ENCODE data around the gene CENATAC.

The CENATAC gene

GRCh38 chr11:119042927-119043326 lies 45.0 kb downstream of the CENATAC start:
- H3K9me3 Mint-ChIP-seq = no peaks in the 10 kb centered on the region
- peaks cover 20% of the 10 kb centered on the region for H3K36me3 Mint-ChIP-seq (ENCODE audit: low read depth)
- H3K27me3 Mint-ChIP-seq (ENCODE audit: low read depth) = no peaks in the 10 kb centered on the region
- TF ChIP-seq, protein P1, sequence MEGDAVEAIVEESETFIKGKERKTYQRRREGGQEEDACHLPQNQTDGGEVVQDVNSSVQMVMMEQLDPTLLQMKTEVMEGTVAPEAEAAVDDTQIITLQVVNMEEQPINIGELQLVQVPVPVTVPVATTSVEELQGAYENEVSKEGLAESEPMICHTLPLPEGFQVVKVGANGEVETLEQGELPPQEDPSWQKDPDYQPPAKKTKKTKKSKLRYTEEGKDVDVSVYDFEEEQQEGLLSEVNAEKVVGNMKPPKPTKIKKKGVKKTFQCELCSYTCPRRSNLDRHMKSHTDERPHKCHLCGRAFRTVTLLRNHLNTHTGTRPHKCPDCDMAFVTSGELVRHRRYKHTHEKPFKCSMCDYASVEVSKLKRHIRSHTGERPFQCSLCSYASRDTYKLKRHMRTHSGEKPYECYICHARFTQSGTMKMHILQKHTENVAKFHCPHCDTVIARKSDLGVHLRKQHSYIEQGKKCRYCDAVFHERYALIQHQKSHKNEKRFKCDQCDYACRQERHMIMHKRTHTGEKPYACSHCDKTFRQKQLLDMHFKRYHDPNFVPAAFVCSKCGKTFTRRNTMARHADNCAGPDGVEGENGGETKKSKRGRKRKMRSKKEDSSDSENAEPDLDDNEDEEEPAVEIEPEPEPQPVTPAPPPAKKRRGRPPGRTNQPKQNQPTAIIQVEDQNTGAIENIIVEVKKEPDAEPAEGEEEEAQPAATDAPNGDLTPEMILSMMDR (IDR thresholded peaks at IDR 0.05; ENCODE audit: unreplicated experiment in 3 of 3) = no peak
- H3K4me3 Mint-ChIP-seq = no peak overlapping the region
- H3K4me1 Mint-ChIP-seq = no peaks in the 10 kb centered on the region
- H3K27ac Mint-ChIP-seq = no peak overlapping the region

GRCh38 chr11:119044708-119045107 lies 46.8 kb downstream of the CENATAC start:
- H3K27me3 Mint-ChIP-seq (ENCODE audit: low read depth) = no peaks in the 10 kb centered on the region

DNA sequence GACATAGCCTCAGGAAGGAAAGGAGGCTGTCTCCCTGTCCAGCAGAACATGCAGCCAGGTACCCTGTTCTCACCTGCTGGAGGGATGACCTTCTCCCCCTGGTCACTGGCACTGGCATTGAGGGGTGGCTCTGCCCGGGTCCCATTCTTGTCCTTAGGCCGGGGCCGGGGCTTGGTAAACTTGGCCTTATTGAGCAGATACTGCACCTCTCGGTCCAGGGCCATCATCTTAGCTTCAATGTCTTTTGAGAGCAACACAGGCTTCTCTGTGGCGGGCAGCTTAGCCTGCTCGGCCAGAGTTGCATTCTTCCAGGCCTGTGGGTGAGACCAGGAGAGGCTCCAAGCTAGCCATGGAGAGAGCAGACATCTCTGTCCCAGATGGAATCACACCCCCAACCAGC lies 48.6 kb downstream of the CENATAC start:
- H3K27me3 Mint-ChIP-seq (ENCODE audit: low read depth) = no peaks in the 10 kb centered on the region
- TF ChIP-seq, protein P1 (IDR thresholded peaks at IDR 0.05; ENCODE audit: unreplicated experiment in 3 of 3) = no peak
- no peaks in the 10 kb centered on the region for H3K4me1 Mint-ChIP-seq
- H3K36me3 Mint-ChIP-seq (ENCODE audit: low read depth) = peaks cover 46% of the 10 kb centered on the region
- no peak overlapping the region for H3K27ac Mint-ChIP-seq
- no peaks in the 10 kb centered on the region for H3K9me3 Mint-ChIP-seq
- no peak overlapping the region for H3K4me3 Mint-ChIP-seq

More at GRCh38 chr11:119044708-119045107, 46.8 kb downstream of the CENATAC start:
- Mint-ChIP-seq H3K36me3 (ENCODE audit: low read depth) (peaks cover 36% of the 10 kb centered on the region), H3K4me1 (no peaks in the 10 kb centered on the region), H3K9me3 (no peaks in the 10 kb centered on the region), H3K27ac (no peak overlapping the region), H3K4me3 (no peak overlapping the region)
- TF ChIP-seq, protein P1 (IDR thresholded peaks at IDR 0.05; ENCODE audit: unreplicated experiment in 3 of 3) = no peak

- Mint-ChIP-seq H3K27me3 (ENCODE audit: low read depth) (no peaks in the 10 kb centered on the region), H3K4me1 (no peaks in the 10 kb centered on the region), H3K27ac (no peak overlapping the region), H3K36me3 (ENCODE audit: low read depth) (peaks cover 50% of the 10 kb centered on the region), H3K4me3 (no peak overlapping the region), H3K9me3 (no peaks in the 10 kb centered on the region)
- TF ChIP-seq, protein P1 (IDR thresholded peaks at IDR 0.05; ENCODE audit: unreplicated experiment in 3 of 3) = no peak
Observed at GRCh38 chr11:119047205-119047604, 49.3 kb downstream of the CENATAC start.

DNA sequence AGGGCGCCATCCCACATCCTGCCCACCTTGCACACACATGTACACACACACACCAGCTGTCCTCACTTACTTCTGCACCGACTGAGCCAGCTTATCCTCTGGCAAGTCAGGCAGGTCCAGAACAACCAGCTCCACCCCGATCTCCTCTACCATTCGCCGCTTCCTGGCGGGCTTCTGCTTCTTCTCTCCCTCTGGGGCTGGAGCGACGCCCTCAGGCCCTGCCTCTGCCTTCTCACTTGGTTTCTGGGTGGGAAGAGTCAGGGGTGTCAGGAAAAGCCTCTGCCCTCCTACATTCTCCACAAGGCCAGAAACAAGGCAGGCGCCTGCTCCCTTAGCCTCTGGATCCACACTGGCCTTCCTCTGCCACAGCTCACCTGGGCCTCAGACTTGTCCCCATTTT lies 50.7 kb downstream of the CENATAC start:
- Mint-ChIP-seq H3K27me3 (ENCODE audit: low read depth) (no peaks in the 10 kb centered on the region), H3K9me3 (no peaks in the 10 kb centered on the region), H3K4me1 (peaks cover 7% of the 10 kb centered on the region), H3K36me3 (ENCODE audit: low read depth) (peaks cover 63% of the 10 kb centered on the region), H3K4me3 (no peak overlapping the region), H3K27ac (no peak overlapping the region)
- TF ChIP-seq, protein P1 (IDR thresholded peaks at IDR 0.05; ENCODE audit: unreplicated experiment in 3 of 3) = no peak

DNA sequence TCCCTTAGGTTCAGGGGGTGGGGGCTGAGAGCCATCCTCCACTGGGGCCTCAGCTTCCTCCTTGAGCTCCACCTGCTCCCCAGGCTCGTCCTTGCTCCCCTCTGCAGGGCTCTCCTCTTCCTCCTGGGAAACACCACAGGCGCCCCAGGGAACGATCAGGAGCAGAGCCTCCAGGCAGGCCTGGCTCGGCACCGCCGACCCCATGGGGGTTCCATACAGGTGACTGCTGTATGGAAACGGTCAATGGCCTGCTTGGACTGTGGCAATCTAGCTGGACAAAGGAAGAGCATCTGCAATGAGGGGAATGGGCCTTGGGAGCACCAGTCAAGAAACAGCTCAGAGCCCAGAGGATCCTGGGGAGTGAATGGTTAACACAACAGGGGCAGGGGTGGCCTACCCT lies 51.1 kb downstream of the CENATAC start:
- Mint-ChIP-seq H3K27ac (no peak overlapping the region), H3K4me3 (no peak overlapping the region), H3K4me1 (peaks cover 7% of the 10 kb centered on the region), H3K36me3 (ENCODE audit: low read depth) (peaks cover 67% of the 10 kb centered on the region), H3K27me3 (ENCODE audit: low read depth) (no peaks in the 10 kb centered on the region), H3K9me3 (no peaks in the 10 kb centered on the region)
- TF ChIP-seq, protein P1 (IDR thresholded peaks at IDR 0.05; ENCODE audit: unreplicated experiment in 3 of 3) = no peak

Measured in nephron (organoid).